H1 (cell line): ENCODE data around the gene PAF1. TPM values are rescaled to one million over a fixed set of nuclear protein-coding genes. Genes with fewer than 3 reads are reported as not detected.
A peak's percentile ranks its signal among the peaks of the same experiment; 100 is the strongest.

Experiments used
- KDM4A ChIP-seq: IDR thresholded peaks from one replicate; pipeline ENCODE4 v1.7.1; 2012; ENCODE audit warnings: low read depth, mild to moderate bottlenecking, moderate library complexity, low read length, inconsistent platforms; ENCODE audit not compliant: severe bottlenecking
- polyA plus RNA-seq, 7 experiments: library from polyadenylated mRNA; depleted of rRNA in 3 of 7; stranded (reverse) in 5 of 7; unstranded in 2 of 7; fragments of >200 nt in 5 of 7; fragments of 200-250 nt in 2 of 7; gene quantifications; 1 replicate in 5 of 7; 2 replicates in 1 of 7; 4 replicates in 1 of 7; pipeline versions ENCODE4 v1.2.1 to v1.2.3, GENCODE V29; 2011 to 2013; ENCODE audit warnings: missing spikeins in 2 of 7, mixed read lengths in 2 of 7
- total RNA-seq: library from RNA; stranded (reverse); fragmentation: NEBNext Ultra II Directional; extraction: Animal tissue kit (Norgen Biotek cat#: 25700); gene quantifications from 2 replicates; pipeline ENCODE4 v1.2.1, GENCODE V29; 2021
- TF ChIP-seq, protein P1 (sequence below): IDR thresholded peaks from 2 replicates; pipeline ENCODE4 v1.6.1; 2012; ENCODE audit warnings: inconsistent platforms

PAF1 gene
- total and polyA plus RNA-seq, 2 of the 8 experiments (the other 6 are each of a cell fraction or from before 2014, with no cell fraction given), result 31.4 to 58.6 TPM

DNA sequence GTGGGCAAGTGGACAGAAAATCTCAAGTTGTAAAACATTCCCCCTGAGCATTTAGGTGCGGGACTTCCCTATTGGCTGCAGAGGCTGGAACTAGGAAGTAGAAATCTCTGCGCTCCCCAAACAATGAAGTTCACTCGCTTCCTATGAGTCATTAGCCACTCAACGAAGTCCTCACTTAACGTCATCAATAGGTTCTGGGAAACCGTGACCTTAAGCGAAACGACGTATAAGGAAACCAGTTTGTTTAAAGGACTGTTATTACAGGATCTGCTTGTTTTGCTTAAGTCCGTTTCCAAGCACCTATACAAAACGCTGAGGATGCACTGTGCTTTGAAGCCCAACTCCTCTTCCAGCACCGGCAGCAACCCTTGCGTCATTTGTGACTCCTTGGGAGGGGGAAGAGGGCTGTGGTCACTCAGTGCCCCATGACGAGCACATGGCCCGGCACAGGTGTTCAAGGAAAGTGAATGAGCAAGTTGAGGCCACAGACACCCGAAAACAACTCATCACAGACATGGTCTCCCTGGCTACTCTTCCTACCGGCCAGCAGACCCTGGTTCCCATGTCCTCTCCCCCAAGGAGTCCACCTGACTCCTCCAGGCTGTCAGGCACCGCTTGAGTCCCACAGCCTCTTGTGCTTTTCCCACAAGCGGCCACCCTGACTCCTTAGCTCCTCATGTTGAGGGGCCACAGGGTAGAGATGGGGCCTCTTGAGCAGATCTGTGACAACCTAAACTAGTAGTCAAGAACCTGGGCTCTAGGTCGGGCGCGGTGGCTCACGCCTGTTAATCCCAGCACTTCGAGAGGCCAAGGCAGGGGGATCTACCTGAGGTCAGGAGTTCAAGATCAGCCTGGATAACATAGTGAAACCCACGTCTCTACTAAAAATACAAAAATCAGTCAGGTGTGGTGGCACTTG is 40.0 kb upstream of the PAF1 start (continued):
- TF ChIP-seq, protein P1, sequence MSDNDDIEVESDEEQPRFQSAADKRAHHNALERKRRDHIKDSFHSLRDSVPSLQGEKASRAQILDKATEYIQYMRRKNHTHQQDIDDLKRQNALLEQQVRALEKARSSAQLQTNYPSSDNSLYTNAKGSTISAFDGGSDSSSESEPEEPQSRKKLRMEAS, result peak; percentile 80
- no peak for TF ChIP-seq KDM4A
